Sigmoid colon (tissue), 4 donors: Measurements from ENCODE around the gene RAD51AP1.

Source experiments
- CTCF ChIP-seq, 4 experiments: fragments of 450-650 bp in 3 of 4; fragments of 200-600 bp in 1 of 4; IDR thresholded peaks; one replicate each; pipeline ENCODE4 v1.5.1; 2016 to 2019; ENCODE audit warnings: antibody characterized with exemption in 4 of 4, mild to moderate bottlenecking in 3 of 4, moderate library complexity in 2 of 4
- EP300 ChIP-seq, 4 donors: sonication (generic); formaldehyde crosslinking; IDR thresholded peaks; one replicate each; pipeline ENCODE4 v1.6.1; 2017; ENCODE audit warnings: antibody characterized with exemption in 4 of 4
- POLR2A ChIP-seq, 2 donors: fragments of 450-650 bp; IDR thresholded peaks; one replicate each; pipeline ENCODE4 v1.6.1; 2016; ENCODE audit warnings: antibody characterized with exemption in 2 of 2, mild to moderate bottlenecking in 2 of 2, moderate library complexity in 2 of 2
- POLR2AphosphoS5 ChIP-seq, 4 donors: sonication (generic); formaldehyde crosslinking; IDR thresholded peaks; one replicate each; pipeline ENCODE4 v1.6.1; 2017; ENCODE audit warnings: antibody characterized with exemption in 4 of 4

- peak in 3 of 4 experiments; percentile 34 to 60 (median 51) for TF ChIP-seq CTCF (IDR thresholded peaks at IDR 0.05)
- TF ChIP-seq POLR2A (IDR thresholded peaks at IDR 0.05), result no peak
- no peak for TF ChIP-seq EP300 (IDR thresholded peaks at IDR 0.05)
- no peak for TF ChIP-seq POLR2AphosphoS5 (IDR thresholded peaks at IDR 0.05)
These were observed 11.7 kb upstream of the RAD51AP1 start for GRCh38 chr12:4526923-4527546.
